Measurements from ENCODE around the gene HTR4.

DNA sequence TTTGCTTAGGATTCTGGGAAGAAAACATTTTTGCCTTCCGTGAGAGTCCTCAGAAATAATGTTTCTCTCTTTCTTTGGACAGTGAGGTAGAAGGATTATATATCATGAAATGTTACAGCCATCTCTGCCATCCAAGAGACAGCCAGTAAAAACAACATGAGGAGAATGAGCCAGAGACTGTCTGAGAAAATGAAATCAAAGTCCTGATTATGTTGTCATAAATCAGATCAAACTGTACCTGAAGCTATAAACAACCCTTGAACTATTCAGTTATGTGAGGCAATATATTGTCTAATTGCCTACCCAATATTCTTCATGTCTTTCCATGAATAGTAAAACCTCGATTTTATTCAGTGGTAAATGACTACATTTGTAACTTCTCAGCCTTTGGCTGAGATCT lies 9.2 kb upstream of the HTR4 start:
- TF ChIP-seq RAD21 (IDR thresholded peaks at IDR 0.05; ENCODE audit: low read length) (no peak), POLR2A (IDR thresholded peaks at IDR 0.05; ENCODE audit: low read depth, low read length) (no peak), FOS (IDR thresholded peaks at IDR 0.05; ENCODE audit: low read depth, low read length) (no peak), SMC3 (IDR thresholded peaks at IDR 0.05; ENCODE audit: low read depth, low read length) (no peak), USF2 (IDR thresholded peaks at IDR 0.05; ENCODE audit: low read depth, low read length) (no peak), RFX5 (IDR thresholded peaks at IDR 0.05; ENCODE audit: low read depth, low read length) (no peak), MXI1 (IDR thresholded peaks at IDR 0.05; ENCODE audit: borderline replicate concordance, low read depth, low read length) (no peak), CEBPB (IDR thresholded peaks at IDR 0.05; ENCODE audit: low read depth, low read length) (no peak), RCOR1 (IDR thresholded peaks at IDR 0.05; ENCODE audit: insufficient replicate concordance, low read length) (no peak), MAFK (IDR thresholded peaks at IDR 0.05; ENCODE audit: low read depth, low read length) (no peak)
- TF ChIP-seq, protein P1, sequence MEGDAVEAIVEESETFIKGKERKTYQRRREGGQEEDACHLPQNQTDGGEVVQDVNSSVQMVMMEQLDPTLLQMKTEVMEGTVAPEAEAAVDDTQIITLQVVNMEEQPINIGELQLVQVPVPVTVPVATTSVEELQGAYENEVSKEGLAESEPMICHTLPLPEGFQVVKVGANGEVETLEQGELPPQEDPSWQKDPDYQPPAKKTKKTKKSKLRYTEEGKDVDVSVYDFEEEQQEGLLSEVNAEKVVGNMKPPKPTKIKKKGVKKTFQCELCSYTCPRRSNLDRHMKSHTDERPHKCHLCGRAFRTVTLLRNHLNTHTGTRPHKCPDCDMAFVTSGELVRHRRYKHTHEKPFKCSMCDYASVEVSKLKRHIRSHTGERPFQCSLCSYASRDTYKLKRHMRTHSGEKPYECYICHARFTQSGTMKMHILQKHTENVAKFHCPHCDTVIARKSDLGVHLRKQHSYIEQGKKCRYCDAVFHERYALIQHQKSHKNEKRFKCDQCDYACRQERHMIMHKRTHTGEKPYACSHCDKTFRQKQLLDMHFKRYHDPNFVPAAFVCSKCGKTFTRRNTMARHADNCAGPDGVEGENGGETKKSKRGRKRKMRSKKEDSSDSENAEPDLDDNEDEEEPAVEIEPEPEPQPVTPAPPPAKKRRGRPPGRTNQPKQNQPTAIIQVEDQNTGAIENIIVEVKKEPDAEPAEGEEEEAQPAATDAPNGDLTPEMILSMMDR (conservative IDR thresholded peaks at IDR 0.05; ENCODE audit: low read depth, low read length): no peak
- TF ChIP-seq, protein P2, sequence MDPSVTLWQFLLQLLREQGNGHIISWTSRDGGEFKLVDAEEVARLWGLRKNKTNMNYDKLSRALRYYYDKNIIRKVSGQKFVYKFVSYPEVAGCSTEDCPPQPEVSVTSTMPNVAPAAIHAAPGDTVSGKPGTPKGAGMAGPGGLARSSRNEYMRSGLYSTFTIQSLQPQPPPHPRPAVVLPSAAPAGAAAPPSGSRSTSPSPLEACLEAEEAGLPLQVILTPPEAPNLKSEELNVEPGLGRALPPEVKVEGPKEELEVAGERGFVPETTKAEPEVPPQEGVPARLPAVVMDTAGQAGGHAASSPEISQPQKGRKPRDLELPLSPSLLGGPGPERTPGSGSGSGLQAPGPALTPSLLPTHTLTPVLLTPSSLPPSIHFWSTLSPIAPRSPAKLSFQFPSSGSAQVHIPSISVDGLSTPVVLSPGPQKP (IDR thresholded peaks at IDR 0.05; ENCODE audit: borderline replicate concordance, low read depth, low read length): no peak

Measured in IMR-90 (cell line).